Measurements from ENCODE around the gene GNAZ.

GNAZ gene

DNA sequence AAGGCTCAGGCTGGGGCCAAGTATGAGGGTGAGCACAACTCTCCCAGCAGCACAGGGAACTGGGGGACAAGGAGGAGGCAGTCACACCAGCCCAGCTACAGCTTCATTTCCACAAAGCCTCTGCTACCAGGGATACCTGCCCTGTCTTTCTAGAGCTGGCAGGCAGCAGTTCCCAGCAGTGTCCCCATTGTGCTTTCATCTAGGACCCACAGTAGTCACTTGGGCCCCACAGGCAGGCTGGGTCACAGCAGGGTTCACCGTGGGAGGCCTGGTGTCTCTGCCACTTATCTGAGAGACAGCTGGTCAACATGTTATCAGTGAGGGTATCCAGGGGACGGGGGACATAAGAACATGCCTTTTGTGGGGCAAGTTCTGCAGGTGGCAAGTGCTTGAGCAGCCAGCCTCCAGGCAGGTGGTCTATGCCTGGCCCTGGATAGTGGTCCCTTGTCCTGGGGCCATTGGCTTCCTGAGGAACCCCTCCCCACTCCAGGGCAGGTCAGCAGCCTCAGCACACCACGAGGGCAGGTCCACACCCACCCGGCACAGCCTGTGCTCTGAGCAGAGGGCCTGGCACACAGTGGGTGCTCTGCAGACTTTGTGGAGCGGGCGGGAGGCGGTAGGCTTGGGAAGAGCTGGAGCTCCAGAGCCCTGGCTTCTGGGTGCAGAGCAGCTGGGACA is 29.9 kb downstream of the GNAZ start:
- no peak overlapping the region for H3K4me3 ChIP-seq (ENCODE audit: low read length)
- DNase-seq (ENCODE audit: low read depth, low spot score), result no peak

DNA sequence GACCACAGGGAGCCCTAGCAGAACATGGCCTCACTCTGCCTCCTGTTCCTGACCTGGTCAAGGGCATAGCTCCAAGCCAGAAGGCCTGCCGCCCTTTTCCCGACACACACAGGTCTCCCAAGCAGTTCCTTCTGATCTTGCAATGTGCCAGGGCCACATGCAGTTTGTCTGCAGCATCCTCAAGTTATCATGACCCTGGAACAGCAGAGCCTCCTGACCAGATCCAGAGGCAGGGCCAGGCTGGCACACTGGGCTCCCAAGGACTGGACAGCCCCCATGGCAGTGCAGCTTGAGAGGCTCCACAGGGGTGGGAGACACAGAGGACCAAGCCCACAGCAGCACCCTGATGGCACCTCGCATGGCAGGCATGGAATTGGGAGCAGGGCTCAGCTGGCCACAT is 31.2 kb downstream of the GNAZ start:
- no peak for DNase-seq (ENCODE audit: low read depth, low spot score)
- no peak overlapping the region for H3K4me3 ChIP-seq (ENCODE audit: low read length)

DNA sequence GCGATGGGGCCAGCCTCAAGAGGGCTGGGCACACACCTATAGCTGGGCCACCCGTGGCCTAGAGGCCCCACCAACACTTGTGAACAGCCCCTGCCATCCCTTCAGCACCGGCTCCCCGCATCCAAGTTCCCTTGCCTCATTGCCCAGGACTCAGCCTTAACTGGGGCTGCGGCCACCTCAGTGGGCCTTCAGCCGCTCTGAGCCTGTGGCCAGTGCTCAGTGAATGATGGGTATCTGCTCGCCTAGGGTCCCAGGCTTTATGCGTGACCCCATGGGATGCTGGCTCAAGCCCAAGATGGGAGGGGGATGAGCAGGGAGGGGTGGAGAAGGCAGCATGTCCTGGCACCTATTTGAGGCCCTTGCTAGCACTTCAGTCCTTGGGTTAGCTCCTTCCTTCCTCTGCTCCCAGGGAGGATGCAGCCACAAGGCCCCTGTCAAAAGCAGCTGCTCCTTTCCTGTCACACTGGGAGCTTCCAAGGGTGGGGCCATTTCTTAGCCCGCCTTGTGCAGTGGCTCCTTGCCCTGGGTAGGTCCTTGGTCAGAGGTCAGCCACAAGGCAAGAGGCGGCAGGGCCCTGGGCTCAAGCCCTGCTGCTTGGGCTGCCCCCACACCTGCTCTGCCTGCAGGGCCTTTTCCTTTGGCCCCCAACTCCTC is 31.8 kb downstream of the GNAZ start:
- H3K4me3 ChIP-seq (ENCODE audit: low read length), result no peak overlapping the region
- DNase-seq (ENCODE audit: low read depth, low spot score), result no peak

GRCh38 chr22:23102776-23103175 is 32.5 kb downstream of the GNAZ start:
- H3K4me3 ChIP-seq (ENCODE audit: low read length), result no peak overlapping the region
- no peak for DNase-seq (ENCODE audit: low read depth, low spot score)

GRCh38 chr22:23103199-23103954 is 33.1 kb downstream of the GNAZ start:
- DNase-seq (ENCODE audit: low read depth, low spot score), result no peak
- H3K4me3 ChIP-seq (ENCODE audit: low read length), result no peak overlapping the region

DNA sequence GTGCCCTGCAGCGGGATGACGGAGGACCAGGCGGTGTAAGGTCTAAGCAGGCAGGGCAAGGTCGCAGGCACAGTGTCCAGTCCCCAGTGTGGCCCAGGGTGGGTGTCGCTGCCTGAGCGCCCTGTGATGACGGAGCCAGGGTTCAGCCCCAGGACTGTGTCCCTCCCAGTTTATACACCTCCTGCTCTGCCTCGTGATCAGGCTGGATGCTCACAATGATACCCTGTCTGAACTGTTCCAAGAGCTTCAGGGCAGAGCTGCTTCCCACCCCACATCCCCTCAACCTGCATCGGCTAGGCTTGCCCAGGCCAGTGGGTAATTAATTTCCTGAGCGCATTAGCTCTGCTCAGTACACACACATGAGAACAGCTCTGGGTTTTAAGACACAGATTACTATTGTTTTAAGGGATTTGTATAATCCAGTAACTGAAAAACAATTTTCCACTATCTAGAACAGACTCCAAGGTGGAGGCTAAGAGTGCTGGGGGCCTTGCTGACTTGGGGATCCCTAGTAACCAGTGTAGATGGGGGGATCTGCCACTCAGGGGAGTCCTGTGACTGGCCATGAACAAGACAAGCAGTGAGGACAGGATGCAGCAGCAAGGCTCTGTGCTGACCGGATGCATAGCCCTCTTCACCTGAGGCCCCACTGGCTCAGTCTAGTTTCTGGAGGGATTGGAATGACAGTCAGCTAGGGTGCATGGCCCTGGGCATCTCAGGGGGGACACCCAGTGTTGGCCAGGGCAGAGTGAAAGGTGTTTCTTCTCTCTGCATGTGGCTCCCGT is 34.1 kb downstream of the GNAZ start:
- no peak overlapping the region for H3K4me3 ChIP-seq (ENCODE audit: low read length)
- no peak for DNase-seq (ENCODE audit: low read depth, low spot score)

GRCh38 chr22:23105304-23105703 is 35.0 kb downstream of the GNAZ start:
- no peak for DNase-seq (ENCODE audit: low read depth, low spot score)
- no peak overlapping the region for H3K4me3 ChIP-seq (ENCODE audit: low read length)

- no peak overlapping the region for H3K4me3 ChIP-seq (ENCODE audit: low read length)
- no peak for DNase-seq (ENCODE audit: low read depth, low spot score)
Measured at GRCh38 chr22:23105919-23106318, 35.6 kb downstream of the GNAZ start.

- no peak for DNase-seq (ENCODE audit: low read depth, low spot score)
- H3K4me3 ChIP-seq (ENCODE audit: low read length), result no peak overlapping the region
Measured at GRCh38 chr22:23106344-23106743, 36.0 kb downstream of the GNAZ start.

GRCh38 chr22:23106906-23107367 is 36.6 kb downstream of the GNAZ start:
- no peak overlapping the region for H3K4me3 ChIP-seq (ENCODE audit: low read length)
- DNase-seq (ENCODE audit: low read depth, low spot score), result no peak

- DNase-seq (ENCODE audit: low read depth, low spot score), result no peak
- H3K4me3 ChIP-seq (ENCODE audit: low read length), result no peak overlapping the region
Measured at GRCh38 chr22:23107487-23108248, 37.3 kb downstream of the GNAZ start.

GRCh38 chr22:23108249-23109078 is 38.1 kb downstream of the GNAZ start:
- H3K4me3 ChIP-seq (ENCODE audit: low read length), result no peak overlapping the region
- no peak for DNase-seq (ENCODE audit: low read depth, low spot score)

GRCh38 chr22:23109079-23109347 is 38.7 kb downstream of the GNAZ start:
- no peak for DNase-seq (ENCODE audit: low read depth, low spot score)
- no peak overlapping the region for H3K4me3 ChIP-seq (ENCODE audit: low read length)

GRCh38 chr22:23109441-23109978 is 39.2 kb downstream of the GNAZ start:
- no peak overlapping the region for H3K4me3 ChIP-seq (ENCODE audit: low read length)
- no peak for DNase-seq (ENCODE audit: low read depth, low spot score)

DNA sequence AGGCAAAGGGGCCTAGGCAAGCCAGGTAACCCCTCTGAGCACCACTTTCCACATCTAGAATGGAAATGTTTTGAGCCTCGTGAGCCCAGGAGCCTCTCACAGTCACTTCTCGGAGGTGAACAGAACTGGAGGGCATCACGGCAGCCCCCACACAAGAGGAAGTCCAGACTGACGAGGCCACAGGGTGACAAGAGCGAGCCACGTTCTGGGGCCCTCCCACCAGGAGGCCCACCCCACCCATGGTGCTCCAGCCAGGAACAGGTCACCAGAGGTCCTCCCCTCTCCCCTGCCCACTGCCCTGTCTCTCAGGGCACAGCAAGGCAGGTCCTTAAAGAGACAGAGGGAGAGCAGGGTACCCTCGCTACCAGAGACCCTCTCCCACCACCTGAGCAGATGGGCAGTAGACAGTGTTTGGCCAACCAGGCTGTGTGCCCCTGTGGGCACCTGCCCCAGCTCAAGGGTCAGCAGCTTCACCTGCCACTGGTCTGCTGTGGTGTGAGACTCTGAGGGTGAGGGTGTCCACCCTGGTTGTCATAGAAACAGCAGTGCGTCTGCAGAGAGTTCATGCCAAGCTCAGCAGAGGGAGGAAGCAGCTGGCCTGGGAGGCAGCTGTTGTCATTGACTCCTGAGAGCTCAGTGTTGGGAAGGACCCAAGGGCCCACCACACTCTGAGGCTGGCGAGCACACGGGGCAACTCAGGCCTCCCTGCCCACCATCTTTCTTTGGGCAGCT is 40.0 kb downstream of the GNAZ start:
- H3K4me3 ChIP-seq (ENCODE audit: low read length), result no peak overlapping the region
- no peak for DNase-seq (ENCODE audit: low read depth, low spot score)

- H3K4me3 ChIP-seq (ENCODE audit: low read length), result no peak overlapping the region
- no peak for DNase-seq (ENCODE audit: low read depth, low spot score)
Measured at GRCh38 chr22:23110922-23111527, 40.7 kb downstream of the GNAZ start.

DNA sequence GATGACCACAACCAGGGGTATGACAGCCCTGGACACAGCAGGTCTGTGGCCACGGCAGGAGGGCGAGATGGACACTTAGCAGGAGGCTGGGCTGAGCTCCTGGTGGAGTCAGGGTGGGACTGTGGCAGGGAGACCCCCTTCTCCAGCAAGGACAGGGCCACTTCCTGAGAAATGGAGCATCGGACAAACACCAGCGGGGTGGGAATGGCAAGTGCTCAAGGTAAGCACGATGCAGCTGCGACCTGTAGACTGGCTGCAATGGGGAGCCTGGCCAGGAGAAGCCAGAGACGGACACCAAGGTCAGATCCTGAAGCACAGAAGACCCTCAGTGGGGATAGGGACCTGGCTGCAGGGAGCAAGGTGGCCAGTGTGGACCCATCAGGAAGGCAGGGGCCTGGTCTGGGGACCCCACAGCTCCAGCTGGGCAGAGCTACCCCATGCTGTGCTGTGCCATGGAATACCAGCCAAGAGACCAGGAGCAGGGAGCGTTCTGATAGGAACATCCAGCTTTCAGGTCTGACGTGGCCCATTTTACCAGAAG is 42.2 kb downstream of the GNAZ start:
- no peak overlapping the region for H3K4me3 ChIP-seq (ENCODE audit: low read length)
- no peak for DNase-seq (ENCODE audit: low read depth, low spot score)
